ENCODE results near the gene ODAD3.

The ODAD3 gene

DNA sequence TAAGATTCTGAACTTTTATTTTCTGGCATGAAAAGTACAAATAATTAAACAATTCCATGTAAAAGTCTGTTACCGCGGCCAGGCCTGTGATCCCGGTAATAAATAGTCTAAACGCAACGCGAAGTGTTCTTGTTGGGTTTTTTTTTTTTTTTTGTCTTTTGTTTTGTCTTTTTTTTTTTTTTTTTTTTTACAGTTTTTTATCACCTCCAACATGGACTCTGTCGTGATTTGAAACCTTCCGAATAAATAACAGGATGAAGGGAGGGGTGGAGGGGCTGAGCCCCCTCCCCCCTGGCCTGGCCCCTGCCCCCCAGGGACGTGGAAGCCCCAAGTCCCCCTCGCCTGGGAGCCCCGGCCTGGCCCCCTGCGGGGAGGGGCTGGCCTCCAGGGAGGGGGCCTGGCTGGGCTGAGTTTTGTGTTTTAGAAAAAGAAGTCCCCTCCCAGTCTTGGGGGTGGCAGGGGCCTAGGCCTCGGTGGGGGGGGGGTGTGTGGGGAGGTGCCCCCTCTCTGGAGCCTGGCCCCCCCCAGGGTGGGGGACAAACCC, 16.5 kb upstream of the ODAD3 start:
- DNase-seq, result no peak
- Histone ChIP-seq H4K8ac (ENCODE audit: low read depth, low read length) (no peak overlapping the region), H3K4me2 (ENCODE audit: low read length) (no peak overlapping the region), H3K27me3 (ENCODE audit: insufficient read depth, low read length) (no peaks in the 10 kb centered on the region), H3K14ac (ENCODE audit: low read length) (no peak overlapping the region), H3K27ac (ENCODE audit: low read depth, low read length) (no peak overlapping the region), H3K23ac (ENCODE audit: low read length) (no peak overlapping the region), H4K91ac (ENCODE audit: low read depth, low read length) (no peak overlapping the region), H2AFZ (ENCODE audit: insufficient read depth, low read length, poor library complexity) (no peak overlapping the region), H2BK120ac (ENCODE audit: insufficient read depth, low read length, poor library complexity) (no peak overlapping the region), H2AK5ac (ENCODE audit: low read length) (no peak overlapping the region), H3K79me1 (ENCODE audit: low read length) (no peaks in the 10 kb centered on the region), H3K9me3 (ENCODE audit: insufficient read depth, low read depth, low read length) (no peaks in the 10 kb centered on the region), H4K12ac (ENCODE audit: low read depth, low read length) (no peak overlapping the region), H3K36me3 (ENCODE audit: control insufficient read depth in 1 of 2, insufficient read depth in 2 of 2, low read length in 2 of 2) (peaks cover 35 to 38% of the 10 kb centered on the region in 2 experiments), H3K18ac (ENCODE audit: low read length) (no peak overlapping the region), H2BK5ac (ENCODE audit: low read depth, low read length, poor library complexity) (no peak overlapping the region), H3K4me3 (ENCODE audit: low read depth, low read length) (no peak overlapping the region), H3K4me1 (ENCODE audit: control insufficient read depth in 1 of 2, insufficient read depth in 2 of 2, low read length in 2 of 2) (no peaks in the 10 kb centered on the region), H2BK12ac (ENCODE audit: low read length) (no peak overlapping the region), H3K9ac (ENCODE audit: low read length) (no peak overlapping the region), H3K4ac (ENCODE audit: low read depth, low read length) (no peak overlapping the region), H3K79me2 (ENCODE audit: control insufficient read depth, insufficient read depth, low read length, poor library complexity) (no peaks in the 10 kb centered on the region)
- WGBS (ENCODE audit: extremely low coverage, insufficient coverage, insufficient read length), result no CpG with 5 or more reads among the region's 13 CpGs

DNA sequence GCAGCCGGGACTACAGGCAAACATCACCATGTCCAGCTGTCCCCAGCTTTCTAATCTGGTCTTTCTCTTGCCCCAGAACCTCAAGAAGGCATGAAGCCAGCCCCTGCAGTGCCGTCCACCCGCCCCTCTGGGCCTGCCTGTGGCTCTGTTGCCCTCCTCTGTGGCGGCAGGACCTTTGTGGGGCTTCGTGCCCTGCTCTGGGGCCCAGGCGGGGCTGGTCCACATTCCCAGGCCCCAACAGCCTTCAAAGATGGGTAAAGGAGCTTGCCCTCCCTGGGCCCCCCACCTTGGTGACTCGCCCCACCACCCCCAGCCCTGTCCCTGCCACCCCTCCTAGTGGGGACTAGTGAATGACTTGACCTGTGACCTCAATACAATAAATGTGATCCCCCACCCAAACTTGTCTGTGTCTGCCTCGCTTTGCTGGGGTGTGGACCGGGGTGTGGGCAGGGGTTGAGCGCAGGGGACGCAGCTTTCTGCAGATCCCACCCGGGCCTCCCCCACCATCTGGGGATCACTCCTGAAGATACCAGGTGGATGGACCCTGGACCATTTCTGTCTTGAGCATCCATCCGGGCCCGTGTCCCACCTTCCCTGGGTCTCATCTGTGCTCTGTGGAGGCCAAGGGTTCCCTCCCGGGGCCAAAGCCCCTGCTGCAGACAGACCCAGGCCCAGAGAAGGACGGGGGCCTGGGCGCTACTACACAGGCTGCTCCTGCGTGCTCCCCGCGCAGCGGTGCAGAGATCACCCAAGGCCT, 15.8 kb upstream of the ODAD3 start:
- no peak overlapping the region for H2BK120ac ChIP-seq (ENCODE audit: insufficient read depth, low read length, poor library complexity)
- H3K4me2 ChIP-seq (ENCODE audit: low read length), result no peak overlapping the region
- H3K14ac ChIP-seq (ENCODE audit: low read length), result no peak overlapping the region
- no peak overlapping the region for H3K9ac ChIP-seq (ENCODE audit: low read length)
- H4K12ac ChIP-seq (ENCODE audit: low read depth, low read length), result no peak overlapping the region
- H2BK5ac ChIP-seq (ENCODE audit: low read depth, low read length, poor library complexity), result no peak overlapping the region
- H3K4me1 ChIP-seq (ENCODE audit: control insufficient read depth in 1 of 2, insufficient read depth in 2 of 2, low read length in 2 of 2), result no peaks in the 10 kb centered on the region
- no peak overlapping the region for H4K8ac ChIP-seq (ENCODE audit: low read depth, low read length)
- no peak overlapping the region for H3K23ac ChIP-seq (ENCODE audit: low read length)
- no peak overlapping the region for H2AK5ac ChIP-seq (ENCODE audit: low read length)
- H3K4ac ChIP-seq (ENCODE audit: low read depth, low read length), result no peak overlapping the region
- no peak overlapping the region for H4K91ac ChIP-seq (ENCODE audit: low read depth, low read length)
- DNase-seq, result no peak
- no peaks in the 10 kb centered on the region for H3K27me3 ChIP-seq (ENCODE audit: insufficient read depth, low read length)
- no peak overlapping the region for H2AFZ ChIP-seq (ENCODE audit: insufficient read depth, low read length, poor library complexity)
- no peaks in the 10 kb centered on the region for H3K79me1 ChIP-seq (ENCODE audit: low read length)
- H2BK12ac ChIP-seq (ENCODE audit: low read length), result no peak overlapping the region
- WGBS (ENCODE audit: extremely low coverage, insufficient coverage, insufficient read length), result no CpG with 5 or more reads among the region's 21 CpGs
- no peak overlapping the region for H3K4me3 ChIP-seq (ENCODE audit: low read depth, low read length)
- peaks cover 41 to 43% of the 10 kb centered on the region in 2 experiments for H3K36me3 ChIP-seq (ENCODE audit: control insufficient read depth in 1 of 2, insufficient read depth in 2 of 2, low read length in 2 of 2)
- H3K9me3 ChIP-seq (ENCODE audit: insufficient read depth, low read depth, low read length), result no peaks in the 10 kb centered on the region
- H3K18ac ChIP-seq (ENCODE audit: low read length), result no peak overlapping the region
- no peaks in the 10 kb centered on the region for H3K79me2 ChIP-seq (ENCODE audit: control insufficient read depth, insufficient read depth, low read length, poor library complexity)
- H3K27ac ChIP-seq (ENCODE audit: low read depth, low read length), result no peak overlapping the region

DNA sequence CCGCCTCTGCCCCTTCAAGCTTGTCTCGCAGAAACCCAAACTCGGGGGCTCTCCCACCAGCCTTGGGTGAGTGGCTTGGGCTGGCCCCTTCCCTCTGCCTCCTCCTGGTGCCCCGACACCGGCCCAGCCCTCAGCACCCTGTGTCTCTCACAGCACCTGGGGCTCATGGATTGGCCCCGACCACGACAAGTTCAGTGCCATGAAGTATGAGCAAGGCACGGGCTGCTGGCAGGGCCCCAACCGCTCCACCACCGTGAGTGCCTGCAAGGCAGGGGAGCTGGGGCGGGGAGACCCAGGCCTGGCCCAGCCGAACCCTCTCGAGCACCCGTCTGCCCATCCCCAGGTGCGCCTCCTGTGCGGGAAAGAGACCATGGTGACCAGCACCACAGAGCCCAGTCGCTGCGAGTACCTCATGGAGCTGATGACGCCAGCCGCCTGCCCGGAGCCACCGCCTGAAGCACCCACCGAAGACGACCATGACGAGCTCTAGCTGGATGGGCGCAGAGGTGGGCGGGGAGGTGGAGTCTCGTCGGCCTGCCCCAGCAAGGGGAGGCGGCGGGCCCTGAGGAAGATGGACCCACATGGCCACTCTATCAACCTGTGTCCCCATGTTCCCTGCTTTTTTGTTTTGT, 14.1 kb upstream of the ODAD3 start:
- no CpG with 5 or more reads among the region's 31 CpGs for WGBS (ENCODE audit: extremely low coverage, insufficient coverage, insufficient read length)
- H3K36me3 ChIP-seq (ENCODE audit: control insufficient read depth in 1 of 2, insufficient read depth in 2 of 2, low read length in 2 of 2), result peaks cover 58 to 60% of the 10 kb centered on the region in 2 experiments
- H2BK12ac ChIP-seq (ENCODE audit: low read length), result no peak overlapping the region

DNA sequence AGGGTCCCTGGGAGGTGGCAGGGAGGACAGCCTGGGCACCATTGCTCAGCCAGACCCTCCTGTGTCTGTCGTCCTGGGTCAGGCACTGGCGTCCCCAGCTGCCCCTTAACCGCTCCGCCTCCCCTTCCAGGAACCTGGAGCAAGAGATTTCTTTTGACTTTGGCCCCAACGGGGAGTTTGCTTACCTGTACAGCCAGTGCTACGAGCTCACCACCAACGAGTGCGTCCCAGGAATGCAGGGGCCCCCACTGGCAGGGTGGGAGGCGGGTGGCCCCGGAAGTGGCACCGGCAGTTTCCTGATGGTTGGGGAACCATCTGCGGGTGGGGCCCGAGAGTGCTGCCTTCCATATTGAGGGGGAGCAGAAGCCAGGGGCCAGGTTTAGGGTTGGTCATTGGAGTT, 13.5 kb upstream of the ODAD3 start:
- H2BK5ac ChIP-seq (ENCODE audit: low read depth, low read length, poor library complexity), result no peak overlapping the region

More for the DNA sequence above, 14.1 kb upstream of the ODAD3 start:
- Histone ChIP-seq H3K9me3 (ENCODE audit: insufficient read depth, low read depth, low read length) (no peaks in the 10 kb centered on the region), H3K23ac (ENCODE audit: low read length) (no peak overlapping the region), H3K4ac (ENCODE audit: low read depth, low read length) (no peak overlapping the region), H2BK5ac (ENCODE audit: low read depth, low read length, poor library complexity) (no peak overlapping the region), H3K9ac (ENCODE audit: low read length) (no peak overlapping the region), H3K79me2 (ENCODE audit: control insufficient read depth, insufficient read depth, low read length, poor library complexity) (no peaks in the 10 kb centered on the region), H3K4me2 (ENCODE audit: low read length) (no peak overlapping the region), H2AK5ac (ENCODE audit: low read length) (no peak overlapping the region), H3K27ac (ENCODE audit: low read depth, low read length) (no peak overlapping the region), H3K4me3 (ENCODE audit: low read depth, low read length) (no peak overlapping the region), H3K27me3 (ENCODE audit: insufficient read depth, low read length) (no peaks in the 10 kb centered on the region), H3K4me1 (ENCODE audit: control insufficient read depth in 1 of 2, insufficient read depth in 2 of 2, low read length in 2 of 2) (no peaks in the 10 kb centered on the region), H2BK120ac (ENCODE audit: insufficient read depth, low read length, poor library complexity) (no peak overlapping the region), H3K14ac (ENCODE audit: low read length) (no peak overlapping the region), H3K18ac (ENCODE audit: low read length) (no peak overlapping the region), H4K91ac (ENCODE audit: low read depth, low read length) (no peak overlapping the region), H4K12ac (ENCODE audit: low read depth, low read length) (no peak overlapping the region), H2AFZ (ENCODE audit: insufficient read depth, low read length, poor library complexity) (no peak overlapping the region), H3K79me1 (ENCODE audit: low read length) (no peaks in the 10 kb centered on the region), H4K8ac (ENCODE audit: low read depth, low read length) (no peak overlapping the region)
- no peak for DNase-seq

More for the DNA sequence above, 13.5 kb upstream of the ODAD3 start:
- Histone ChIP-seq H3K79me2 (ENCODE audit: control insufficient read depth, insufficient read depth, low read length, poor library complexity) (no peaks in the 10 kb centered on the region), H2BK120ac (ENCODE audit: insufficient read depth, low read length, poor library complexity) (no peak overlapping the region), H3K4me1 (ENCODE audit: control insufficient read depth in 1 of 2, insufficient read depth in 2 of 2, low read length in 2 of 2) (no peaks in the 10 kb centered on the region), H2AK5ac (ENCODE audit: low read length) (no peak overlapping the region), H3K14ac (ENCODE audit: low read length) (no peak overlapping the region), H3K36me3 (ENCODE audit: control insufficient read depth in 1 of 2, insufficient read depth in 2 of 2, low read length in 2 of 2) (peaks cover 63 to 64% of the 10 kb centered on the region in 2 experiments), H4K12ac (ENCODE audit: low read depth, low read length) (no peak overlapping the region), H3K4me3 (ENCODE audit: low read depth, low read length) (no peak overlapping the region), H3K9ac (ENCODE audit: low read length) (no peak overlapping the region), H3K27ac (ENCODE audit: low read depth, low read length) (no peak overlapping the region), H3K23ac (ENCODE audit: low read length) (no peak overlapping the region), H3K9me3 (ENCODE audit: insufficient read depth, low read depth, low read length) (no peaks in the 10 kb centered on the region), H3K18ac (ENCODE audit: low read length) (no peak overlapping the region), H3K4ac (ENCODE audit: low read depth, low read length) (no peak overlapping the region), H2BK12ac (ENCODE audit: low read length) (no peak overlapping the region), H2AFZ (ENCODE audit: insufficient read depth, low read length, poor library complexity) (no peak overlapping the region), H3K79me1 (ENCODE audit: low read length) (no peaks in the 10 kb centered on the region), H4K8ac (ENCODE audit: low read depth, low read length) (no peak overlapping the region), H3K27me3 (ENCODE audit: insufficient read depth, low read length) (no peaks in the 10 kb centered on the region), H4K91ac (ENCODE audit: low read depth, low read length) (no peak overlapping the region), H3K4me2 (ENCODE audit: low read length) (no peak overlapping the region)
- no CpG with 5 or more reads among the region's 13 CpGs for WGBS (ENCODE audit: extremely low coverage, insufficient coverage, insufficient read length)
- DNase-seq, result no peak
